ENCODE measurements around the gene SAP30L. TPM values are rescaled to one million over a fixed set of nuclear protein-coding genes. Genes with fewer than 3 reads are reported as not detected.

SAP30L gene
- total RNA-seq, 3 donors from 2014 or later, result 29.7 to 54.4 (median 43.7) TPM

GRCh38 chr5:154470947-154471870, 25.4 kb downstream of the SAP30L start:
- Histone ChIP-seq H3K9me3 (no peaks in the 10 kb centered on the region), H3K4me1 (peaks cover 0 to 10% of the 10 kb centered on the region in 2 donors), H3K4me3 (no peak overlapping the region), H3K27me3 (peaks cover 0 to 68% of the 10 kb centered on the region in 2 donors), H3K36me3 (no peaks in the 10 kb centered on the region), H3K27ac (no peak overlapping the region)
- TF ChIP-seq CTCF (IDR thresholded peaks at IDR 0.05), result no peak
- TF ChIP-seq POLR2A (IDR thresholded peaks at IDR 0.05), result no peak
- TF ChIP-seq POLR2AphosphoS5 (IDR thresholded peaks at IDR 0.05), result no peak
- intact Hi-C loops (cut with DNase I; ENCODE audit: low total_unique reads), result loop anchor here (10.0 kb wide), 1 partner anchor 144 kb away; no protein-coding TSS in a partner anchor
- DNase-seq (ENCODE audit: low spot score in 2 of 2), result no peak

DNA sequence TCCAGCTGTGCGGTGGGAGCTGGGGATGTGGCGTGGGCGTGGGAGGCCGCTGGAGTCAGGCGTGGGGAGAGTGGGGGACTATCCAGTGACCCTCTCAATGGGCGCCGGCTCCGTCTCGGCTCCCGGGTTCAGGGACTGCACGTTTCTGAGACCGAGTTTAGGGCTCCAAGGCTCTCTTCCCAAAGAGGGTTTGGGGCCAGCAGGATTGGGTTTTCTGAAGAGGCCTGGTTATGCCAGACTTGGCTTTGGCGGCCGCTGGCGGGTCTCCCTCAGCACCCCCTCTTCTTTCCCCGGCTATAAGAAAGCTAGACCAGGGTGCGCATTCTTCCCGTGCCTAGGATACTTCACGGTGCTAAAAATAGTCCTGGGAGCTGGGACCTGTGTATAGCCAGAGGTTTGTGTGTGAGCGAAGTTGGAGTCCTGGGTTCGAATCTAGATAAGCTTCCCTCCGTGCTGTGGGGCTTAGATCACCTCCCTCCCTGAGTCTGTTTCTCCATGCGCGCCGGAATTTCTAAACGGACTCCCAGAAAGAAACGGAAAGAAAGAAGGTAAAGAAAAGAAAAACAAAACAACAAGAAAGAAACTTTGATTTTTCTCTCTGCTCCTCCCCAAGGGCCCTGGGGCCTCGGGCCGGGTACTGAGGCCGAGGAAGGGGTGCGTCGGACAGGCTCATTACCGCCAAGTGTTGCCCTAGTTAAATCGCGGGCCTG, 27.2 kb downstream of the SAP30L start:
- H3K27me3 ChIP-seq, result peaks cover 0 to 87% of the 10 kb centered on the region in 2 donors
- intact Hi-C loops (cut with DNase I; ENCODE audit: low total_unique reads), result loop anchor here (10.0 kb wide), 1 partner anchor 142 kb away; no protein-coding TSS in a partner anchor
- H3K9me3 ChIP-seq, result no peaks in the 10 kb centered on the region
- DNase-seq (ENCODE audit: low spot score in 2 of 2), result no peak
- peaks cover 0 to 20% of the 10 kb centered on the region in 2 donors for H3K4me1 ChIP-seq
- TF ChIP-seq POLR2A (IDR thresholded peaks at IDR 0.05) (no peak), POLR2AphosphoS5 (IDR thresholded peaks at IDR 0.05) (no peak), CTCF (IDR thresholded peaks at IDR 0.05) (no peak)
- no peak overlapping the region for H3K27ac ChIP-seq
- no peaks in the 10 kb centered on the region for H3K36me3 ChIP-seq
- no peak overlapping the region for H3K4me3 ChIP-seq

GRCh38 chr5:154473581-154474283, 27.9 kb downstream of the SAP30L start:
- Histone ChIP-seq H3K4me3 (no peak overlapping the region), H3K9me3 (no peaks in the 10 kb centered on the region), H3K27me3 (peaks cover 0 to 91% of the 10 kb centered on the region in 2 donors), H3K36me3 (no peaks in the 10 kb centered on the region), H3K27ac (no peak overlapping the region), H3K4me1 (peaks cover 0 to 26% of the 10 kb centered on the region in 2 donors)
- TF ChIP-seq POLR2A (IDR thresholded peaks at IDR 0.05) (no peak), CTCF (IDR thresholded peaks at IDR 0.05) (no peak), POLR2AphosphoS5 (IDR thresholded peaks at IDR 0.05) (no peak)
- no peak for DNase-seq (ENCODE audit: low spot score in 2 of 2)
- intact Hi-C loops (cut with DNase I; ENCODE audit: low total_unique reads), result loop anchor here (10.0 kb wide), 1 partner anchor 141 kb away; no protein-coding TSS in a partner anchor

GRCh38 chr5:154474396-154475334, 28.9 kb downstream of the SAP30L start:
- no peak for DNase-seq (ENCODE audit: low spot score in 2 of 2)
- no peaks in the 10 kb centered on the region for H3K36me3 ChIP-seq
- no peak overlapping the region for H3K27ac ChIP-seq
- H3K9me3 ChIP-seq, result no peaks in the 10 kb centered on the region
- peaks cover 0 to 26% of the 10 kb centered on the region in 2 donors for H3K4me1 ChIP-seq
- H3K27me3 ChIP-seq, result peaks cover 0 to 94% of the 10 kb centered on the region in 2 donors
- intact Hi-C loops (cut with DNase I; ENCODE audit: low total_unique reads), result loop anchor here (10.0 kb wide), 1 partner anchor 140 kb away; no protein-coding TSS in a partner anchor
- TF ChIP-seq POLR2AphosphoS5 (IDR thresholded peaks at IDR 0.05), result no peak
- no peak for TF ChIP-seq CTCF (IDR thresholded peaks at IDR 0.05)
- no peak for TF ChIP-seq POLR2A (IDR thresholded peaks at IDR 0.05)
- H3K4me3 ChIP-seq, result no peak overlapping the region

Measured in breast epithelium (tissue), 4 donors.